ENCODE measurements around the gene PARP12. TPM values are rescaled to one million over a fixed set of nuclear protein-coding genes. Genes with fewer than 3 reads are reported as not detected.

PARP12 gene
- total and polyA plus RNA-seq, 2 of the 8 experiments (the other 6 are each of a cell fraction or from before 2014, with no cell fraction given), result 9.0 to 21.5 TPM

DNA sequence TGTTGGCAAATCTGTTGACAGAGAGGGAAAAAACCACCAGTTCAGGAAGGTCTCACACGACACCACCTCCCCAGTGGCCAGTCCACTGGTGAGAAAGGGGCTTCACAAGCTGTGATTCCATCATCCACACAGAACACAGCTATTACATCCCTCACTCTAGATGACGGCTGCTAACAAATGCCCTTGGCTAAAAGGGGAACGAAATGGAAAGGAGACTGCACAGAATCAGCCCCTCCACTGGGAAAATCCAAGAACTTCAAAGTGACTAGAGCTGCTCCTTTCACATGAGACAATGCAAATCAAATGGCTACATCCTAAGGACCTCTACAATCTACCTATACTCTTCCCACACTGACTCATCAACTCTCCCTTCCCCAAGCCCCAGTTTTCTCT is 5.6 kb downstream of the PARP12 start (continued):
- TF ChIP-seq NANOG (IDR thresholded peaks at IDR 0.05; ENCODE audit: insufficient read depth, low read depth, low read length, poor library complexity, severe bottlenecking), result no peak
- TF ChIP-seq ASH2L (IDR thresholded peaks at IDR 0.05; ENCODE audit: low read length), result no peak

Measured in H1 (cell line).